Astrocyte (in vitro differentiated cells and primary cell): ENCODE results near the gene LARGE1.

Experiments used
- EZH2 ChIP-seq: IDR thresholded peaks from 2 replicates; pipeline ENCODE4 v1.6.1; 2012; ENCODE audit warnings: mild to moderate bottlenecking, low read length, inconsistent platforms; ENCODE audit not compliant: insufficient read depth
- TF ChIP-seq, protein P1 (sequence below): IDR thresholded peaks from 2 replicates; pipeline ENCODE4 v1.5.1; 2011; ENCODE audit warnings: low read depth, mild to moderate bottlenecking, inconsistent platforms, low read length, moderate library complexity; ENCODE audit not compliant: insufficient read depth

GRCh38 chr22:33687464-33687863 is 232.8 kb downstream of the LARGE1 start:
- TF ChIP-seq, protein P1, sequence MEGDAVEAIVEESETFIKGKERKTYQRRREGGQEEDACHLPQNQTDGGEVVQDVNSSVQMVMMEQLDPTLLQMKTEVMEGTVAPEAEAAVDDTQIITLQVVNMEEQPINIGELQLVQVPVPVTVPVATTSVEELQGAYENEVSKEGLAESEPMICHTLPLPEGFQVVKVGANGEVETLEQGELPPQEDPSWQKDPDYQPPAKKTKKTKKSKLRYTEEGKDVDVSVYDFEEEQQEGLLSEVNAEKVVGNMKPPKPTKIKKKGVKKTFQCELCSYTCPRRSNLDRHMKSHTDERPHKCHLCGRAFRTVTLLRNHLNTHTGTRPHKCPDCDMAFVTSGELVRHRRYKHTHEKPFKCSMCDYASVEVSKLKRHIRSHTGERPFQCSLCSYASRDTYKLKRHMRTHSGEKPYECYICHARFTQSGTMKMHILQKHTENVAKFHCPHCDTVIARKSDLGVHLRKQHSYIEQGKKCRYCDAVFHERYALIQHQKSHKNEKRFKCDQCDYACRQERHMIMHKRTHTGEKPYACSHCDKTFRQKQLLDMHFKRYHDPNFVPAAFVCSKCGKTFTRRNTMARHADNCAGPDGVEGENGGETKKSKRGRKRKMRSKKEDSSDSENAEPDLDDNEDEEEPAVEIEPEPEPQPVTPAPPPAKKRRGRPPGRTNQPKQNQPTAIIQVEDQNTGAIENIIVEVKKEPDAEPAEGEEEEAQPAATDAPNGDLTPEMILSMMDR = no peak
- TF ChIP-seq EZH2 = no peak
